Vagina (tissue), 2 donors: ENCODE measurements around the gene PTGS1.

ENCODE experiments used
- POLR2A ChIP-seq, 2 donors: fragments of 450-650 bp; IDR thresholded peaks; one replicate each; pipeline ENCODE4 v1.6.1; 2017; ENCODE audit warnings: antibody characterized with exemption in 2 of 2, mild to moderate bottlenecking in 2 of 2, moderate library complexity in 2 of 2
- POLR2AphosphoS5 ChIP-seq, 2 donors: sonication (generic); formaldehyde crosslinking; IDR thresholded peaks; one replicate each; pipeline ENCODE4 v1.9.0; 2017; ENCODE audit warnings: antibody characterized with exemption in 2 of 2, mild to moderate bottlenecking in 2 of 2, low read depth in 1 of 2; ENCODE audit not compliant: insufficient read depth in 1 of 2
- TF ChIP-seq, protein P1 (sequence below), 3 experiments: fragments of 450-650 bp in 2 of 3; fragments of 200-600 bp in 1 of 3; sonication (generic) in 1 of 3; IDR thresholded peaks; one replicate each; pipeline ENCODE4 v1.5.1; 2017 to 2019; ENCODE audit warnings: antibody characterized with exemption in 3 of 3, mild to moderate bottlenecking in 2 of 3, moderate library complexity in 2 of 3

- TF ChIP-seq POLR2AphosphoS5 (IDR thresholded peaks at IDR 0.05; ENCODE audit: insufficient read depth in 1 of 2, low read depth in 1 of 2) (no peak), POLR2A (IDR thresholded peaks at IDR 0.05) (no peak)
- TF ChIP-seq, protein P1, sequence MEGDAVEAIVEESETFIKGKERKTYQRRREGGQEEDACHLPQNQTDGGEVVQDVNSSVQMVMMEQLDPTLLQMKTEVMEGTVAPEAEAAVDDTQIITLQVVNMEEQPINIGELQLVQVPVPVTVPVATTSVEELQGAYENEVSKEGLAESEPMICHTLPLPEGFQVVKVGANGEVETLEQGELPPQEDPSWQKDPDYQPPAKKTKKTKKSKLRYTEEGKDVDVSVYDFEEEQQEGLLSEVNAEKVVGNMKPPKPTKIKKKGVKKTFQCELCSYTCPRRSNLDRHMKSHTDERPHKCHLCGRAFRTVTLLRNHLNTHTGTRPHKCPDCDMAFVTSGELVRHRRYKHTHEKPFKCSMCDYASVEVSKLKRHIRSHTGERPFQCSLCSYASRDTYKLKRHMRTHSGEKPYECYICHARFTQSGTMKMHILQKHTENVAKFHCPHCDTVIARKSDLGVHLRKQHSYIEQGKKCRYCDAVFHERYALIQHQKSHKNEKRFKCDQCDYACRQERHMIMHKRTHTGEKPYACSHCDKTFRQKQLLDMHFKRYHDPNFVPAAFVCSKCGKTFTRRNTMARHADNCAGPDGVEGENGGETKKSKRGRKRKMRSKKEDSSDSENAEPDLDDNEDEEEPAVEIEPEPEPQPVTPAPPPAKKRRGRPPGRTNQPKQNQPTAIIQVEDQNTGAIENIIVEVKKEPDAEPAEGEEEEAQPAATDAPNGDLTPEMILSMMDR (IDR thresholded peaks at IDR 0.05) = no peak
Observed at GRCh38 chr9:122337556-122337929, 33.3 kb upstream of the PTGS1 start.
